A673 (cell line): ENCODE measurements around the gene STK36. TPM values are rescaled to one million over a fixed set of nuclear protein-coding genes. Genes with fewer than 3 reads are reported as not detected.
A peak's percentile ranks its signal among the peaks of the same experiment; 100 is the strongest.

Experiments used
- BruUV-seq: library from RNA; stranded (reverse); fragments of 400-500 nt; replicated peaks from 2 replicates; lab custom pipeline; 2021; lab: Mats Ljungman, UMichigan
- CTCF ChIA-PET: fragments of 300-600 bp; sonication (Branson Sonifier 250); formaldehyde crosslinking; loops from one replicate; lab custom pipeline; 2022; ENCODE audit warnings: antibody characterized with exemption; lab: Charles Lee
- POLR2A ChIA-PET: fragments of 300-600 bp; sonication (Branson Sonifier 250); formaldehyde crosslinking; loops from one replicate; lab custom pipeline; 2022; ENCODE audit warnings: antibody characterized with exemption; ENCODE audit not compliant: low non-redundant PET; lab: Charles Lee
- DNase-seq: peaks from one replicate; pipeline ENCODE4 v3.0.0-alpha.2; 2015; ENCODE audit warnings: low spot score
- H3K27ac ChIP-seq: fragments of 200-600 bp; sonication (generic); 2 replicates; pipeline ENCODE4 v1.5.1; 2016; ENCODE audit warnings: mixed run types, low read depth, mild to moderate bottlenecking, mixed read lengths, antibody characterized with exemption, low read length; ENCODE audit not compliant: poor library complexity, severe bottlenecking
- H3K27me3 ChIP-seq: fragments of 200-600 bp; sonication (generic); replicated peaks from 2 replicates; pipeline ENCODE4 v1.6.1; 2017; ENCODE audit warnings: mixed run types, low read depth, mild to moderate bottlenecking, mixed read lengths, antibody characterized with exemption, low read length; ENCODE audit not compliant: insufficient read depth, poor library complexity
- H3K36me3 ChIP-seq: fragments of 200-600 bp; sonication (generic); 2 replicates; pipeline ENCODE4 v1.6.1; 2016; ENCODE audit warnings: mixed run types, mild to moderate bottlenecking, mixed read lengths, antibody characterized with exemption, low read length; ENCODE audit not compliant: insufficient read depth, poor library complexity, severe bottlenecking
- H3K4me1 ChIP-seq: fragments of 200-600 bp; sonication (generic); 2 replicates; pipeline ENCODE4 v1.6.1; 2017; ENCODE audit warnings: mixed run types, mild to moderate bottlenecking, mixed read lengths, antibody characterized with exemption, low read length; ENCODE audit not compliant: insufficient read depth, poor library complexity, severe bottlenecking
- H3K4me3 ChIP-seq: fragments of 200-600 bp; sonication (generic); 2 replicates; pipeline ENCODE4 v1.5.1; 2016; ENCODE audit warnings: low read depth, mixed run types, mild to moderate bottlenecking, mixed read lengths, low read length; ENCODE audit not compliant: poor library complexity, severe bottlenecking
- H3K9me3 ChIP-seq: fragments of 200-600 bp; sonication (generic); 2 replicates; pipeline ENCODE4 v1.6.1; 2016; ENCODE audit warnings: mixed run types, low read depth, mild to moderate bottlenecking, mixed read lengths, antibody characterized with exemption, low read length; ENCODE audit not compliant: poor library complexity, severe bottlenecking
- CTCF ChIP-seq: fragments of 300-800, 200-600 bp; sonication (generic); conservative IDR thresholded peaks from 2 replicates; pipeline ENCODE4 v1.5.1; 2017; ENCODE audit warnings: low read depth, mild to moderate bottlenecking, antibody characterized with exemption, low read length, moderate library complexity, mixed read lengths
- EZH2 ChIP-seq: fragments of 200-600 bp; sonication (generic); IDR thresholded peaks from 2 replicates; pipeline ENCODE4 v1.6.1; 2017; ENCODE audit warnings: borderline replicate concordance, low read depth, mild to moderate bottlenecking, mixed read lengths, antibody characterized with exemption, low read length; ENCODE audit not compliant: poor library complexity, severe bottlenecking
- intact Hi-C: fragments of 100-400 bp; cut with micrococcal nuclease; formaldehyde crosslinking; loops from one replicate; pipeline ENCODE4 v1.10.0; 2022; ENCODE audit not compliant: unreplicated experiment
- total RNA-seq: library from RNA; stranded (reverse); gene quantifications from 2 replicates; pipeline ENCODE4 v1.2.3, GENCODE V29; 2021

Gene STK36
- total RNA-seq, 1 experiment from 2014 or later, result 69.3 TPM

- Histone ChIP-seq H3K27me3 (no peaks in the 10 kb centered on the region), H3K4me3 (no peak overlapping the region), H3K27ac (no peak overlapping the region), H3K9me3 (no peaks in the 10 kb centered on the region), H3K36me3 (no peaks in the 10 kb centered on the region), H3K4me1 (peaks cover 6% of the 10 kb centered on the region)
- BruUV-seq, result no TSS peak
- no peak for DNase-seq
- CTCF ChIA-PET, result interaction anchor here (1.2 kb wide), 1 partner anchor 21 kb away, joined by 3 read pairs; no protein-coding TSS in a partner anchor
- intact Hi-C loops, result no loop called here
- POLR2A ChIA-PET, result no interaction called here
- TF ChIP-seq CTCF, result no peak
- no peak for TF ChIP-seq EZH2
Measured at GRCh38 chr2:218708086-218708485, 36.2 kb downstream of the STK36 start.

GRCh38 chr2:218709908-218710307 lies 38.0 kb downstream of the STK36 start:
- Histone ChIP-seq H3K27ac (no peak overlapping the region), H3K36me3 (peaks cover under 1% of the 10 kb centered on the region), H3K4me3 (no peak overlapping the region), H3K4me1 (peaks cover 14% of the 10 kb centered on the region), H3K9me3 (no peaks in the 10 kb centered on the region), H3K27me3 (no peaks in the 10 kb centered on the region)
- intact Hi-C loops, result no loop called here
- BruUV-seq, result no TSS peak
- no peak for TF ChIP-seq CTCF
- no peak for TF ChIP-seq EZH2
- DNase-seq, result no peak
- ChIA-PET CTCF (interaction anchor here (0.6 to 1.6 kb wide), 3 partner anchors 8 to 427 kb away, joined by 3 to 9 read pairs (median 5); no protein-coding TSS in a partner anchor), POLR2A (interaction anchor here (0.7 to 1.3 kb wide), 2 partner anchors 37 to 50 kb away, joined by 3 to 4 read pairs; partner anchors contain the start of genes BCS1L and ZNF142)

- Histone ChIP-seq H3K4me3 (peak overlapping the region; percentile 74), H3K27me3 (no peaks in the 10 kb centered on the region), H3K4me1 (peaks cover 14% of the 10 kb centered on the region), H3K9me3 (no peaks in the 10 kb centered on the region), H3K27ac (no peak overlapping the region), H3K36me3 (peaks cover 5% of the 10 kb centered on the region)
- ChIA-PET POLR2A (interaction anchor here (0.7 to 1.3 kb wide), 2 partner anchors 38 to 51 kb away, joined by 3 to 4 read pairs; partner anchors contain the start of genes BCS1L and ZNF142), CTCF (interaction anchor here (0.6 to 1.6 kb wide), 4 partner anchors 8 to 426 kb away, joined by 3 to 9 read pairs (median 4); no protein-coding TSS in a partner anchor)
- TF ChIP-seq CTCF, result no peak
- no peak for TF ChIP-seq EZH2
- intact Hi-C loops, result no loop called here
- no peak for DNase-seq
- no TSS peak for BruUV-seq
Measured at GRCh38 chr2:218710334-218710686, 38.4 kb downstream of the STK36 start.
